ENCODE measurements around the gene MT1X. TPM values are rescaled to one million over a fixed set of nuclear protein-coding genes. Genes with fewer than 3 reads are reported as not detected.
"Not testable (repeated sequence)": the region's sequence is repeated elsewhere in the genome, so short reads cannot be mapped to it uniquely, and the experiment has no call there.

MT1X gene
- total and polyA plus RNA-seq, 8 donors = 14.5 to 126 (median 16.7) TPM

DNA sequence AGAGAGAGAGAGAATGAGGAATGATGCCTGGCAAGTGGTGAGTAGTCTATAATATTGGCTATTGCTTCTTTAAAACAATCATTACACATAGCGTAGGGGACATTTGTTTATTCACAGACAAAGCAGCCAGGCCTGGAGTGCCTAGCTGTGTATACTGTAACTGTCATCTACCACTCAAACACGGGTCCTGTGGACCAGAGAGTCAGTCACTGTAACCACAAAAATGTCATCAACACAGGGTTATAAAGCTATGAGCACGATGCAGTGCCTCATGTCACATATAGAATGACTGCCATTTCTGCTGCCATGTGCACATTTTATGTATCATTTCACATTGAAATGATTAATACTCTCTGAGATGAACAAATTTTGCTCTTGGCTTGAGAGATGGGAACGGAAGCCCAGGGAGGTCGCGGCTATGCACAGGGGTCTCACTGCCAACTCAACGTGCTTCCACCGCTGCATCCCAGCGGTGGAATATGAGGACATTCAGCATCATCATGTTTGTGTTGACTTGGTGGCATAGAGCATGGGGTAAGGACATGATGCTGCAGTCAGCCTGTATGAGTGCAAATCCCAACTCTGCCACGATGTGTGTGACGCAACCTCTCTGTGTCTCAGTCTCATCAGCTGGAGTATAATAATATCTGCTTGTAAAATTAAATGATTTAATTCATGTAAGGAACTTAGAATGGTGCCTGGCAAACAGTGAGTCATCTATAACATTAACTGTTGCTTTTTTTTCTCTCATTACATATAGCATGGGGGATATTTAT lies 9.3 kb upstream of the MT1X start:
- intact Hi-C loops (cut with DNase I) = no loop called here
- peaks cover 28 to 88% of the 10 kb centered on the region in 2 donors for H3K27me3 ChIP-seq
- TF ChIP-seq CTCF (IDR thresholded peaks at IDR 0.05) = no peak

GRCh38 chr16:56673921-56674320 lies 8.3 kb upstream of the MT1X start:
- intact Hi-C loops (cut with DNase I) = no loop called here
- H3K9me3 ChIP-seq = no peaks in the 10 kb centered on the region

More for the DNA sequence above, 9.3 kb upstream of the MT1X start:
- no peak overlapping the region for H3K4me3 ChIP-seq
- H3K36me3 ChIP-seq = no peaks in the 10 kb centered on the region
- no peak overlapping the region for H3K27ac ChIP-seq
- ATAC-seq = no peak
- DNase-seq = no peak
- peaks cover 0 to 11% of the 10 kb centered on the region in 2 donors for H3K4me1 ChIP-seq
- no peaks in the 10 kb centered on the region for H3K9me3 ChIP-seq

GRCh38 chr16:56674570-56674969 lies 7.7 kb upstream of the MT1X start:
- DNase-seq; H3K36me3 ChIP-seq; H3K9me3 ChIP-seq; H3K4me3 ChIP-seq; intact Hi-C loops (cut with DNase I); H3K27ac ChIP-seq; H3K4me1 ChIP-seq; ATAC-seq: not testable (repeated sequence)
- H3K27me3 ChIP-seq = peaks cover 11 to 72% of the 10 kb centered on the region in 2 donors

More at GRCh38 chr16:56673921-56674320, 8.3 kb upstream of the MT1X start:
- H3K36me3 ChIP-seq = no peaks in the 10 kb centered on the region
- ATAC-seq = peak; percentile 70
- H3K4me3 ChIP-seq = no peak overlapping the region
- peaks cover 18 to 78% of the 10 kb centered on the region in 2 donors for H3K27me3 ChIP-seq
- TF ChIP-seq CTCF (IDR thresholded peaks at IDR 0.05) = peak; percentile 40 to 47
- H3K27ac ChIP-seq = no peak overlapping the region
- DNase-seq = peak in 1 of 4 donors; percentile 36
- peaks cover 0 to 7% of the 10 kb centered on the region in 2 donors for H3K4me1 ChIP-seq

DNA sequence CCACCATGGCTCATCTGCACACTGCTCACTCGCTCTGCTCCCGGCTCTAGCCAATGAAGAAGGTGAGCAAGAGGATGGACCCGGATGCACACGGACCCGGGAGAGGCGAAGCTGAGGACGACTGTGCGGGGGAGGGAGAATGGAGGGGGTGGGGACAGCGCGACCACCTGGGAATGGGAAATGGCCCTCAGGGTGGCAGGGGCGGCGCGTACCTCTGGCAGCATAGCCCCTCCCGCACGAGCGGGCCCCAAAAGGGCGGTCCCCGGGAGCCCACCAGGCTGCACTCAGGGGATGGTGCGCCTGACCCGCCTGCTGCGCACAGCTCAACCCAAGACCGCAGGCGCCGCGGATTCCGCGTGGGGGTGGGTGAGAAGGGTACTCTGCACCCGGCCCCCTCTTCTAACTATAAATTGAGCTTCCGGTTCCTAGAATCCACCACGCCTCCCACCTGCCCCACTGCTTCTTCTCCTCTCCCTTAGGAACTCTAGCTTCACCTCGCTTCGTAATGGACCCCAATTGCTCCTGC lies 6.5 kb upstream of the MT1X start:
- H3K36me3 ChIP-seq = no peaks in the 10 kb centered on the region
- H3K27ac ChIP-seq = no peak overlapping the region
- peaks cover 5 to 60% of the 10 kb centered on the region in 2 donors for H3K27me3 ChIP-seq
- DNase-seq (no peak), ATAC-seq (peak; percentile 46)
- intact Hi-C loops (cut with DNase I) = no loop called here
- no peak for TF ChIP-seq CTCF (IDR thresholded peaks at IDR 0.05)
- H3K4me3 ChIP-seq = peak overlapping the region; percentile 6 to 21
- no peaks in the 10 kb centered on the region for H3K4me1 ChIP-seq
- H3K9me3 ChIP-seq = no peaks in the 10 kb centered on the region

DNA sequence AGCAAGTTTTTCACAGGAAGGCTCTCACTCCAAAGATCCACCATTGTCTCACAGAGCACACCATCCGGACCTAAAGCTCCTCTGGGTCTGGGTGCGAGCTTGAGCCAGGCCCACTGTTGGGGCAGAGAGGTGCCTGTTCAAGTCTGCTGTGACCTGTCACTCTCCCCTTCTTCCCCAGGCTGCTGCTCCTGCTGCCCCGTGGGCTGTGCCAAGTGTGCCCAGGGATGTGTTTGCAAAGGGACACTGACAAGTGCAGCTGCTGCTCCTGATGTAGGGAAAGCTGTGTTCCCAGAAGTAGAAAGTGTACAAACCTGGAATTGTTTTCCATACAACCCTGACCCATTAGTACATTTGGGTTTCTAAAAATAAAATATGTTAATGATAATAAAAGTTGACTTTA lies 4.8 kb upstream of the MT1X start:
- no peak for TF ChIP-seq CTCF (IDR thresholded peaks at IDR 0.05)
- Histone ChIP-seq H3K9me3 (no peaks in the 10 kb centered on the region), H3K27ac (no peak overlapping the region), H3K4me3 (no peak overlapping the region), H3K4me1 (peaks cover under 1 to 8% of the 10 kb centered on the region in 2 donors), H3K36me3 (no peaks in the 10 kb centered on the region), H3K27me3 (peaks cover 5 to 43% of the 10 kb centered on the region in 2 donors)
- no peak for DNase-seq
- no peak for ATAC-seq
- intact Hi-C loops (cut with DNase I) = no loop called here

Data from left lung (tissue), 10 donors.